ENCODE measurements around the gene NUDT16L1. TPM values are rescaled to one million over a fixed set of nuclear protein-coding genes. Genes with fewer than 3 reads are reported as not detected.

NUDT16L1 gene
- total and polyA plus RNA-seq, 2 of the 4 experiments (the other 2 are of a cell fraction): 22.9 to 44.3 TPM

GRCh38 chr16:4667203-4667963, 26.0 kb upstream of the NUDT16L1 start (continued):
- TF ChIP-seq ELK1 (IDR thresholded peaks at IDR 0.05; ENCODE audit: borderline replicate concordance, low read depth, low read length) (no peak), MXI1 (IDR thresholded peaks at IDR 0.05; ENCODE audit: borderline replicate concordance, low read depth, low read length) (no peak), MAZ (IDR thresholded peaks at IDR 0.05; ENCODE audit: borderline replicate concordance, low read depth, low read length) (no peak), NFE2L2 (IDR thresholded peaks at IDR 0.05; ENCODE audit: low read depth, low read length) (no peak), CHD1 (IDR thresholded peaks at IDR 0.05; ENCODE audit: low read depth, low read length) (no peak), SMC3 (IDR thresholded peaks at IDR 0.05; ENCODE audit: low read depth, low read length) (no peak), RAD21 (IDR thresholded peaks at IDR 0.05; ENCODE audit: low read length) (no peak)
